K562 (cell line): ENCODE measurements around the gene MUSTN1. TPM values are rescaled to one million over a fixed set of nuclear protein-coding genes. Genes with fewer than 3 reads are reported as not detected.

Experiments used
- ATAC-seq: fragments of 200-7000 bp; cut with Tn5 transposase; 3 replicates; pipeline ENCODE4 v1.9.1; 2020; ENCODE audit warnings: moderate library complexity
- BruUV-seq: library from RNA; stranded (reverse); fragments of 400-500 nt; replicated peaks from 2 replicates; lab custom pipeline; 2021; lab: Mats Ljungman, UMichigan
- CTCF ChIA-PET: fragments of 300-600 bp; formaldehyde crosslinking; extraction: SDS; loops from one replicate; lab custom pipeline; 2021; ENCODE audit warnings: low intra/inter-chr PET ratio; lab: Yijun Ruan, JAX
- POLR2A ChIA-PET: fragments of 300-600, 350-650 bp; sonication (Branson Sonifier 250); formaldehyde crosslinking; extraction: SDS; loops from one replicate; lab custom pipeline; 2021; ENCODE audit warnings: antibody characterized with exemption, inconsistent platforms; lab: Yijun Ruan, JAX
- DNase-seq, 4 experiments: peaks; one replicate each; pipeline versions ENCODE4 v3.0.0 to v3.0.0-alpha.2; 2011 to 2018; ENCODE audit warnings: low spot score in 3 of 4, mixed read lengths in 3 of 4; ENCODE audit errors: extremely low read depth in 1 of 4
- FAIRE-seq: peaks from 2 replicates; lab custom pipeline; 2011; peaks lifted over from hg19 to GRCh38; lab: Jason Lieb, UNC
- H2AFZ ChIP-seq: 2 replicates; pipeline ENCODE4 v1.6.0; 2011; ENCODE audit warnings: low read depth, low read length, control low read depth, inconsistent platforms
- H3K27ac ChIP-seq: fragments of 200-600 bp; 3 replicates; pipeline ENCODE4 v1.8.0; 2011; ENCODE audit warnings: low read depth, mild to moderate bottlenecking, control low read depth, inconsistent platforms, low read length, moderate library complexity, mixed read lengths; ENCODE audit errors: extremely low read depth
- H3K27me3 ChIP-seq, 2 experiments: fragments of 300-600 bp in 1 of 2; 2 replicates in 1 of 2; 3 replicates in 1 of 2; pipeline versions ENCODE4 v1.6.0 to v1.8.0; 2011; ENCODE audit warnings: inconsistent platforms in 2 of 2, low read length in 2 of 2, mild to moderate bottlenecking in 1 of 2, mixed read lengths in 1 of 2, moderate library complexity in 1 of 2; ENCODE audit not compliant: control insufficient read depth in 2 of 2, insufficient read depth in 2 of 2
- H3K36me3 ChIP-seq: fragments of 300-600 bp; 3 replicates; pipeline ENCODE4 v1.8.0; 2011; ENCODE audit warnings: mild to moderate bottlenecking, low read length, inconsistent platforms; ENCODE audit not compliant: control insufficient read depth, insufficient read depth
- H3K4me1 ChIP-seq, 2 experiments: fragments of 200-600 bp in 1 of 2; replicated peaks in 1 of 2; 2 replicates in 1 of 2; 3 replicates in 1 of 2; pipeline versions ENCODE4 v1.5.1 to v1.8.0; 2011; ENCODE audit warnings: inconsistent platforms in 2 of 2, low read length in 2 of 2, mild to moderate bottlenecking in 1 of 2, mixed read lengths in 1 of 2, moderate library complexity in 1 of 2; ENCODE audit not compliant: control insufficient read depth in 2 of 2, insufficient read depth in 2 of 2
- H3K4me2 ChIP-seq: 2 replicates; pipeline ENCODE4 v1.6.1; 2011; ENCODE audit warnings: low read length, control low read depth, inconsistent platforms, mixed read lengths; ENCODE audit not compliant: insufficient read depth
- H3K4me3 ChIP-seq: fragments of 200-600 bp; sonication (generic), shearing (Covaris generic); 2 replicates; pipeline ENCODE4 v1.5.1; 2016; ENCODE audit warnings: control low read depth, inconsistent platforms
- H3K79me2 ChIP-seq: fragments of 200-600 bp; 3 replicates; pipeline ENCODE4 v1.8.0; 2011; ENCODE audit warnings: low read length, inconsistent platforms; ENCODE audit not compliant: control insufficient read depth, insufficient read depth
- H3K9ac ChIP-seq, 2 experiments: 2 replicates each; pipeline versions ENCODE4 v1.6.0 to v1.6.1; 2011; ENCODE audit warnings: low read depth in 2 of 2, low read length in 2 of 2, control low read depth in 1 of 2, inconsistent platforms in 1 of 2, mild to moderate bottlenecking in 1 of 2, mixed read lengths in 1 of 2; ENCODE audit not compliant: insufficient read depth in 1 of 2
- H3K9me1 ChIP-seq: one replicate; pipeline ENCODE4 v1.6.0; 2011; ENCODE audit warnings: inconsistent platforms, mild to moderate bottlenecking, low read length, moderate library complexity; ENCODE audit not compliant: control insufficient read depth, insufficient read depth
- H3K9me3 ChIP-seq: replicated peaks from 2 replicates; pipeline ENCODE4 v1.5.1; 2011; ENCODE audit warnings: low read depth, low read length, inconsistent platforms; ENCODE audit not compliant: control insufficient read depth, insufficient read depth
- H4K20me1 ChIP-seq: replicated peaks from 2 replicates; pipeline ENCODE4 v1.6.1; 2011; ENCODE audit warnings: low read length, inconsistent platforms, mixed read lengths; ENCODE audit not compliant: control insufficient read depth, insufficient read depth
- CHD2 ChIP-seq: IDR thresholded peaks from 2 replicates; pipeline ENCODE4 v1.6.1; 2011; ENCODE audit warnings: low read depth, low read length
- EGR1 ChIP-seq: fragments of 450-650 bp; conservative IDR thresholded peaks from 2 replicates; pipeline ENCODE4 v1.6.1; 2017; ENCODE audit warnings: mild to moderate bottlenecking
- ELF2 ChIP-seq: fragments of 250-450 bp; sonication (Bioruptor Pico); IDR thresholded peaks from 2 replicates; pipeline ENCODE4 v1.5.0; 2021; ENCODE audit warnings: mild to moderate bottlenecking
- FOXP1 ChIP-seq: sonication (generic); formaldehyde crosslinking; IDR thresholded peaks from 2 replicates; pipeline ENCODE4 v1.8.0; 2022; ENCODE audit warnings: mild to moderate bottlenecking, missing genetic modification reagents
- FUS ChIP-seq: fragments of 200-400 bp; formaldehyde crosslinking; optimal IDR thresholded peaks from 2 replicates; pipeline ENCODE3; 2017; ENCODE audit warnings: low read depth, low read length
- NR2F6 ChIP-seq: fragments of 450-650 bp; formaldehyde crosslinking; IDR thresholded peaks from 2 replicates; pipeline ENCODE4 v1.4.0; 2020; ENCODE audit warnings: mild to moderate bottlenecking
- PHF21A ChIP-seq: fragments of 450-650 bp; IDR thresholded peaks from 2 replicates; pipeline ENCODE4 v1.6.1; 2017; ENCODE audit warnings: low read depth, borderline replicate concordance
- PRDM10 ChIP-seq: fragments of 450-650 bp; IDR thresholded peaks from 2 replicates; pipeline ENCODE4 v1.6.1; 2018; ENCODE audit not compliant: partially characterized antibody
- TAF15 ChIP-seq: fragments of 200-400 bp; formaldehyde crosslinking; IDR thresholded peaks from 2 replicates; pipeline ENCODE4 v1.6.1; 2017; ENCODE audit warnings: mild to moderate bottlenecking, low read depth, low read length, moderate library complexity
- XRCC3 ChIP-seq: fragments of 450-650 bp; IDR thresholded peaks from 2 replicates; pipeline ENCODE4 v1.6.1; 2017; ENCODE audit warnings: mild to moderate bottlenecking, moderate library complexity
- ZC3H11A ChIP-seq: IDR thresholded peaks from 2 replicates; pipeline ENCODE4 v1.6.1; 2012; ENCODE audit warnings: low read depth, low read length, improper control_type of control experiment
- ZFP1 ChIP-seq: fragments of 450-650 bp; formaldehyde crosslinking; IDR thresholded peaks from 2 replicates; pipeline ENCODE4 v1.4.0; 2020; ENCODE audit warnings: mild to moderate bottlenecking, mixed read lengths
- WGBS: fragments of 100-300 bp; shearing (Covaris generic); methylation state at CpG from one replicate; pipeline ENCODE4 v1.1.6; 2016; ENCODE audit warnings: low coverage, mixed read lengths; ENCODE audit not compliant: insufficient coverage; ENCODE audit errors: missing lambda C conversion rate; 5-methylcytosine and 5-hydroxymethylcytosine counted together
- in situ Hi-C: fragments of 300-500 bp; cut with MboI; formaldehyde crosslinking; loops from 4 replicates; pipeline ENCODE4 v1.15.0; 2018; ENCODE audit warnings: inconsistent platforms, mixed read lengths
- intact Hi-C: fragments of 100-400 bp; cut with micrococcal nuclease; formaldehyde crosslinking; loops from 2 replicates; pipeline ENCODE4 v1.14.2; 2022
- polyA plus RNA-seq, 8 experiments: library from polyadenylated mRNA; depleted of rRNA in 4 of 8; stranded (reverse) in 5 of 8; unstranded in 3 of 8; fragments of >200 nt; fragmentation: Nextera tagmentation in 2 of 8; fragmentation: Illumina TruSeq in 1 of 8; extraction: Ambion mirVana in 2 of 8; extraction: Trizol in 1 of 8; gene quantifications; 2 replicates each; pipeline versions ENCODE4 v1.2.1 to v1.2.3, GENCODE V29; 2011 to 2014; ENCODE audit warnings: inconsistent platforms in 1 of 8, missing spikeins in 1 of 8
- total RNA-seq, 7 experiments: library from RNA; depleted of rRNA in 6 of 7; stranded (reverse); fragments of >200 nt in 6 of 7; fragmentation: Illumina TruSeq in 2 of 7; extraction: Trizol in 2 of 7; gene quantifications; 2 replicates each; pipeline versions ENCODE4 v1.2.1 to v1.2.3, GENCODE V29; 2011 to 2021; ENCODE audit warnings: low replicate concordance in 1 of 7

The MUSTN1 gene
- total and polyA plus RNA-seq, 9 of the 15 experiments (the other 6 are each of a cell fraction or from before 2014, with no cell fraction given) = 0.15 to 0.78 (median 0.44) TPM; not detected in 4

GRCh38 chr3:52793702-52794611, 40.9 kb downstream of the MUSTN1 start:
- Histone ChIP-seq H3K9ac (no peak overlapping the region), H4K20me1 (no peaks in the 10 kb centered on the region), H3K4me2 (no peak overlapping the region), H3K79me2 (no peaks in the 10 kb centered on the region), H3K27me3 (peaks cover 0 to 26% of the 10 kb centered on the region in 2 experiments; a peak in 3 of 5 replicates), H3K27ac (no peak overlapping the region), H3K9me1 (no peaks in the 10 kb centered on the region), H3K9me3 (no peaks in the 10 kb centered on the region), H2AFZ (no peak overlapping the region), H3K36me3 (no peaks in the 10 kb centered on the region), H3K4me1 (peaks cover 0 to 12% of the 10 kb centered on the region in 2 experiments; a peak in 2 of 5 replicates), H3K4me3 (no peak overlapping the region)
- FAIRE-seq (no peak), DNase-seq (no peak), ATAC-seq (no peak)
- ChIA-PET CTCF (no interaction called here), POLR2A (no interaction called here)
- 39% methylated on average over 7 of the region's 9 CpGs for WGBS
- intact Hi-C loops = no loop called here
- no peak for TF ChIP-seq NR2F6 (CRISPR knock-in tag)
- TF ChIP-seq ZFP1 (CRISPR knock-in tag) = no peak
- TF ChIP-seq FOXP1 (CRISPR knock-in tag) = no peak
- no peak for TF ChIP-seq FUS
- TF ChIP-seq XRCC3 = no peak
- no peak for TF ChIP-seq TAF15
- TF ChIP-seq CHD2 = no peak
- TF ChIP-seq PHF21A = no peak
- no peak for TF ChIP-seq EGR1
- no peak for TF ChIP-seq PRDM10
- no peak for TF ChIP-seq ELF2
- TF ChIP-seq ZC3H11A = no peak
- in situ Hi-C loops = no loop called here
- no TSS peak for BruUV-seq
